Adipocyte (in vitro differentiated cells): Measurements from ENCODE around the gene ZNF683.
"Not testable (repeated sequence)": the region's sequence is repeated elsewhere in the genome, so short reads cannot be mapped to it uniquely, and the experiment has no call there.

Experiments used
- DNase-seq: peaks from one replicate; pipeline ENCODE4 v3.0.0-alpha.2; 2015; ENCODE audit warnings: low read depth
- H3K27me3 ChIP-seq: replicated peaks from 2 replicates; pipeline ENCODE4 v1.7.0; 2013; ENCODE audit warnings: mild to moderate bottlenecking, low read length, moderate library complexity; ENCODE audit not compliant: control insufficient read depth, insufficient read depth
- H3K36me3 ChIP-seq: 2 replicates; pipeline ENCODE4 v1.7.0; 2013; ENCODE audit warnings: low read length, mild to moderate bottlenecking, moderate library complexity; ENCODE audit not compliant: control insufficient read depth, insufficient read depth, severe bottlenecking
- H3K4me1 ChIP-seq: 2 replicates; pipeline ENCODE4 v1.7.0; 2013; ENCODE audit warnings: mild to moderate bottlenecking, low read length, moderate library complexity; ENCODE audit not compliant: control insufficient read depth, insufficient read depth
- H3K4me3 ChIP-seq: 2 replicates; pipeline ENCODE4 v1.7.0; 2013; ENCODE audit warnings: mild to moderate bottlenecking, low read length, moderate library complexity
- H3K9ac ChIP-seq: 2 replicates; pipeline ENCODE4 v1.7.0; 2013; ENCODE audit warnings: mild to moderate bottlenecking, low read length, moderate library complexity
- H3K9me3 ChIP-seq: 2 replicates; pipeline ENCODE4 v1.7.0; 2013; ENCODE audit warnings: mild to moderate bottlenecking, low read length, moderate library complexity; ENCODE audit not compliant: control insufficient read depth

ZNF683 gene

DNA sequence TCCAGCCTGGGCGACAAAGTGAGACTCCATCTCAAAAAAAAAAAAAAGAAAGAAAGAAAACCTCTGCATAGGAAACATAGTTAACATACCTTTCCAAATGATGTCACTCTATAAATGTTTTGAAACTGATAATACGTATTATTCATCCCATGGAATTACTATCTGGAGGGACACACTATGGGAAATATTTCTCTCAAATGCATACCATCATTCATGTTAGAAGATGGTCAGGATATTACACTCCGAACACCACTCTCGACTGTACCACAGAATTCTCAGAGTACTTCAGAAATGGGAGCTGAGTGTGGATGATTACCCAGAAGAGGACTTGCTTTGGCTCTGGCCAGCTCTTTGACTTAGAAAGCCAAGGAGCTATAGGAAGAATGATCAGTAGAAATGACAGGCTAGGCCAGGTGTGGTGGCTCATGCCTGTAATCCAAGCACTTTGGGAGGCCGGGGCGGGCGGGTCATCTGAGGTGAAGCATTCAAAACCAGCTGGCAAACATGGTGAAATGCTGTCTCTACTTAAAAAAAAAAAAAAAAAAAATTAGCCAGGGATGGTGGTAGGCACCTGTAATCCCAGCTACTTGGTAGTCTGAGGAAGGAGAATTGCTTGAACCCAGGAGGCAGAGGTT lies 32.8 kb upstream of the ZNF683 start:
- no peaks in the 10 kb centered on the region for H3K36me3 ChIP-seq

GRCh38 chr1:26404641-26405040 lies 32.1 kb upstream of the ZNF683 start:
- Histone ChIP-seq H3K4me3 (no peak overlapping the region), H3K4me1 (no peaks in the 10 kb centered on the region), H3K9ac (no peak overlapping the region), H3K27me3 (peaks cover 34% of the 10 kb centered on the region), H3K36me3 (no peaks in the 10 kb centered on the region), H3K9me3 (no peaks in the 10 kb centered on the region)
- DNase-seq, result peak; percentile 14

More for the DNA sequence above, 32.8 kb upstream of the ZNF683 start:
- no peak overlapping the region for H3K9ac ChIP-seq
- no peak overlapping the region for H3K4me3 ChIP-seq
- no peaks in the 10 kb centered on the region for H3K4me1 ChIP-seq
- H3K27me3 ChIP-seq, result peaks cover 38% of the 10 kb centered on the region
- no peaks in the 10 kb centered on the region for H3K9me3 ChIP-seq
- peak; percentile 34 for DNase-seq

DNA sequence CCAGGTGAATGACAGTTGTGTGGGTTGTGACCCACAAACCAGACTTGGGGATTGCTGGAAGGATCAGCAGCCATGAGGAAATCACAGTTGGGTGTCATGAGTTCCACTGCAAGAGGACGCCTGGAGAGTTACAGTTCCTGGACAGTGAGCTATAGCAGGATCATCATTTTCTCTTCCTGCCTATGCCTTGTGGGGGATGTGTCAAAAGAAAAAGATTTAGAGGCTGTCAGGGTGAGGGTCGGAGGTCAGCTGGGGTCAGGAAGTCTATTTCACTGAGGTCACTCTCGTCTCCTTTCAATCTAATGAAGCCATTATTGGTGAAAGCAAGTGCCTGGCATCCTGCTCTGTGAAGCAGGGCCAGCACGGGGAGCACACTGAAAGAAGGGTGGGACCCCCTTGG lies 31.1 kb upstream of the ZNF683 start:
- no peaks in the 10 kb centered on the region for H3K9me3 ChIP-seq
- no peaks in the 10 kb centered on the region for H3K36me3 ChIP-seq
- H3K4me3 ChIP-seq, result no peak overlapping the region
- DNase-seq, result no peak
- no peak overlapping the region for H3K9ac ChIP-seq
- no peaks in the 10 kb centered on the region for H3K4me1 ChIP-seq
- H3K27me3 ChIP-seq, result peaks cover 26% of the 10 kb centered on the region

DNA sequence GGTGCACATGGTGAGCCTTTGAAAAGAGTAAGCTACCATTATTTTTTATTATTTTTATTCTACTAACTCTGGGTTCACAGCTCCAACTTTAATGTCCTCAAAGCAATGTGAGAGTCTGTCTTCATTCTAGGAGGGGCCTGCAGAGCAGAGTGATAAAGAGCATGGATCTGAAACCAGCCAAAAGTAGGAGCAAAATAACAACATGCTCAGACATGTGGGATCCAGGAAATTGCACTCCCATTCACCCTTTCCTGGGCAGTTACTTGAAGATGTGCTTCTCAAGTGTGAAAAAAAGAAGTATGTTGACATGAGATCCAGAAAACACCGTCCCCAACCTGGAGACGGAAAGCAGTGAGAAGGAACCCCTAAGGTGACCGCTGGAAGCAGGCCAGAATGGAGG lies 29.3 kb upstream of the ZNF683 start:
- Histone ChIP-seq H3K9me3 (no peaks in the 10 kb centered on the region), H3K4me3 (no peak overlapping the region), H3K4me1 (no peaks in the 10 kb centered on the region), H3K9ac (no peak overlapping the region), H3K36me3 (no peaks in the 10 kb centered on the region), H3K27me3 (peaks cover 26% of the 10 kb centered on the region)
- no peak for DNase-seq

DNA sequence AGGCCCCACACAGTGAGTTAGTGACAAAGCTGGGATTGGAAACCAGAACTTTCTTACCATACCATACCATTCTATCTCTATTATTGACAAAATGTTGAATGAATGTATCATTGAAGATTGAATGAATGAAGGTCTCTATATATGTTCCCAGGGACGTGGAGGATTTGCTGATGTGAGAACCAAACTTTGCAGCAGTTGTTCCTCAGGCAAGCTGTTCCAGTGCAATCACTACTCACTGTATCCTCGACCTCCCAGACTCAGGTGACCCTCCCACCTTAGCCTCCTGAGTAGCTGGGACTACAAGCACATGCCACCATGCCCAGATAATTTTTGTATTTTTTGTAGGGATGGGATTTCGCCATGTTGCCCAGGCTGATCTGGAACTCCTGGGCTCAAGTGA lies 26.5 kb upstream of the ZNF683 start:
- Histone ChIP-seq H3K4me1 (no peaks in the 10 kb centered on the region), H3K36me3 (no peaks in the 10 kb centered on the region), H3K4me3 (no peak overlapping the region), H3K9ac (no peak overlapping the region), H3K27me3 (peaks cover 19% of the 10 kb centered on the region), H3K9me3 (no peaks in the 10 kb centered on the region)
- no peak for DNase-seq

- no peaks in the 10 kb centered on the region for H3K36me3 ChIP-seq
- H3K9me3 ChIP-seq, result no peaks in the 10 kb centered on the region
- H3K4me1 ChIP-seq, result no peaks in the 10 kb centered on the region
- no peak overlapping the region for H3K4me3 ChIP-seq
- H3K9ac ChIP-seq, result no peak overlapping the region
- no peaks in the 10 kb centered on the region for H3K27me3 ChIP-seq
- no peak for DNase-seq
Measured at GRCh38 chr1:26395754-26396153, 23.2 kb upstream of the ZNF683 start.

GRCh38 chr1:26391450-26391849 lies 18.9 kb upstream of the ZNF683 start:
- H3K27me3 ChIP-seq, result no peaks in the 10 kb centered on the region
- peak; percentile 56 for DNase-seq
- H3K4me3 ChIP-seq, result no peak overlapping the region
- H3K4me1 ChIP-seq, result peaks cover 5% of the 10 kb centered on the region
- H3K36me3 ChIP-seq, result no peaks in the 10 kb centered on the region
- H3K9ac ChIP-seq, result no peak overlapping the region
- no peaks in the 10 kb centered on the region for H3K9me3 ChIP-seq

DNA sequence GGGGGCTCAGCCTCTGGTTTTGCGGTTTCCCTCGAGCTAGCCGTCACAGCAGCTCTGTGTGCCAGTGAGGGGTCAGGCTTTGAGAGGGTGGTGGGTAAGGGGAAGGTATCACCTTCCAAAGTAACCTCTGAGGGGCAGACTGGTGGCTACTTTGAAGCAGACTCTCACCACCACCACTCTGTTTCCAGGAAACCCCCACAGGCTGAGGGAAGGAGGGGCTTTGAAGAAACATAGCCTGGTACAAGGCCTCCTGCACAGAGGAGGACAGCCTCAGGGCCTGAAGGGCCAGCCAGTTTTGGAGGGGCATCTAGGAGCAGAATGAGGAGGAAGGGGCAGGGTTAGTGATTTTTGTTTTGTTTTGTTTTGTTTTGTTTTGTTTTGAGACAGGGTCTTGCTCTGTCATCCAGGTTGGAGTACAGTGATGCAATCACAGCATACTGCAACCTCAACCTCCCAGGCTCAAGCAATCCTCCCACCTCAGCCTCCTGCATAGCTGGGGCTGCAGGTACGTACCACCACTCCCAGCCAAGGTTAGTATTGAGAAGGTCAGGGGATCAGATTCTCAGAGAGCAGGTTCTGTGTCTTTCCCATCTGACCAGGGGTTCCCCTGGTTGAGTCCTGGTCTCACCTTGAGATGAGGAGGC lies 17.2 kb upstream of the ZNF683 start:
- no peaks in the 10 kb centered on the region for H3K27me3 ChIP-seq
- H3K9me3 ChIP-seq, result no peaks in the 10 kb centered on the region
- H3K4me1 ChIP-seq, result peaks cover 12% of the 10 kb centered on the region
- H3K4me3 ChIP-seq, result no peak overlapping the region
- no peak for DNase-seq
- H3K9ac ChIP-seq, result no peak overlapping the region
- H3K36me3 ChIP-seq, result no peaks in the 10 kb centered on the region

DNA sequence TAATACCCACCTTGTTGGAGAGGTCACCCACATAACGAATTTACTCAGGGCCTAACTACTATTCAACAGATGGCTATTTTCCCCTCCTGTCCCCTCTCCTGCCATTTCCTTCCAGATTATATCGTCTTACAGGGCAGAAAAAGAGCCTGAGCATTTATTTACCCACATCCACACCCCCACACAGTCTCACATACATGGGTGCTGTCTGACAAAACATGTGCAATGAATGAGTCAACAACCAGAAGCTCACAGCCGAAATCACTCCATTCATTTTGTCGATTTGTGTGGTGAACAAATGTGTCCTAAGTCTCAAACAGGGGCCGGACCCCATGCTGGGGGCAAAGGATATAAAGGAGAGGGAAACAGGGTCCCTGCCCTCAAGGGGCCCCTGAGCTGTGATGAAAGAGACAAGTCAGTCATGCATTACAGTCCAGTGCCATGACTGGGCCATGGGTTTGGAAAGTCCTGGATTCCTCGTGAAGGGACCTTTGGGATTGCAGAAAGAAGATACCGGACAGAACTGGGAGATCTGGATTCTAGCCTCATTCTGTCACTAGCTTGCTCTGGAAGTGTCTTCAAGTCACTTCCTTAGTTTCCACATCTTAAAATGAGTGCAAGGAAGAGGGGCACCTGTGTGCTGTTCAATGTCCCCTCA lies 16.4 kb upstream of the ZNF683 start:
- no peaks in the 10 kb centered on the region for H3K36me3 ChIP-seq
- peaks cover 12% of the 10 kb centered on the region for H3K4me1 ChIP-seq
- no peaks in the 10 kb centered on the region for H3K9me3 ChIP-seq
- H3K9ac ChIP-seq, result no peak overlapping the region
- no peaks in the 10 kb centered on the region for H3K27me3 ChIP-seq
- no peak overlapping the region for H3K4me3 ChIP-seq
- no peak for DNase-seq

DNA sequence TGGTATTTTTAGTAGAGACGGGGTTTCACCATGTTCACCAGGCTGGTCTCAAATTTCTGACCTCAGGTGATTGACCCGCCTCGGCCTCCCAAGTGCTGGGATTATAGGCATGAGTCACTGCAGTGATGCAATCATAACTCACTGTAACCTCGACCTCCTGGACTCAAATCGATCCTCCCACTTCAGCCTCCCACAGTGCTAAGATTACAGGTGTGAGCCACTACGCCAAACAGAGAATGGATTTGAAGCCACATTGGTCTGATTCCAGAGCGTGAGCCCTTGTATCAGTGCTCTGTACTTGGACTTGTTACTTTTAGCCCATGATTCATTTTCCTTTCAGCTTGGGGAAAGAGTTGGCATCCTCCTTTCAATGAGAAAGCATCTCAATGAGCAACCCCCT lies 14.9 kb upstream of the ZNF683 start:
- Histone ChIP-seq H3K4me1 (peaks cover 12% of the 10 kb centered on the region), H3K27me3 (no peaks in the 10 kb centered on the region), H3K9me3 (no peaks in the 10 kb centered on the region), H3K9ac (no peak overlapping the region), H3K4me3 (no peak overlapping the region), H3K36me3 (no peaks in the 10 kb centered on the region)
- no peak for DNase-seq

DNA sequence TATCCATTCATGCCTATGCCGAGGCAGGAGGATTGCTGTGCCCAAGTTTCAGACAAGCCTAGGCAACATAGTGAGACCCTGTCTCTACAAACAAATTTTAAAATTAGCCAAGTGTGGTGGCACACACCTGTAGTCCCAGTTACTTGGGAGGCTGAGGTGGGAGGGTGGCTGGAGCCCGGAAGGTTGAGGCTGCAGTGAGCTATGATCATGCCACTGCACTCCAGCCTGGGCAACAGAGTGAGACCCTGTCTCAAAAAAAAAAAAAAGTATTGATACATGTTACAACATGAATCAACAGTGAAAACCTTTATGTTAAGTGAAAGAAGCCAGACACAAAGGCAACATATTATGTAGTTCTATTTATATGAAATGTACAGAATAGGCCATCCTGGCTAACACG lies 12.5 kb upstream of the ZNF683 start:
- not testable (repeated sequence) for H3K4me3 ChIP-seq, H3K9me3 ChIP-seq, H3K27me3 ChIP-seq, H3K9ac ChIP-seq, H3K36me3 ChIP-seq, DNase-seq
- H3K4me1 ChIP-seq, result peaks cover 12% of the 10 kb centered on the region
